SJSA1 (cell line): Measurements from ENCODE around the gene SPATA31E1. TPM values are rescaled to one million over a fixed set of nuclear protein-coding genes. Genes with fewer than 3 reads are reported as not detected.

Source experiments
- DNase-seq, 2 experiments: peaks; one replicate each; pipeline ENCODE4 v3.0.0-alpha.2; 2015 to 2020; ENCODE audit warnings: low spot score in 2 of 2, low read depth in 1 of 2
- H3K27ac ChIP-seq: fragments of 250-450 bp; sonication (Bioruptor Pico); 2 replicates; pipeline ENCODE4 v1.5.1; 2020; ENCODE audit warnings: mild to moderate bottlenecking, moderate library complexity
- H3K27me3 ChIP-seq: fragments of 250-450 bp; sonication (Bioruptor Pico); replicated peaks from 2 replicates; pipeline ENCODE4 v1.5.1; 2020; ENCODE audit warnings: mild to moderate bottlenecking, moderate library complexity
- H3K36me3 ChIP-seq: fragments of 250-450 bp; sonication (Bioruptor Pico); 2 replicates; pipeline ENCODE4 v1.5.1; 2020; ENCODE audit warnings: mild to moderate bottlenecking
- H3K4me1 ChIP-seq: fragments of 250-450 bp; sonication (Bioruptor Pico); replicated peaks from 2 replicates; pipeline ENCODE4 v1.6.1; 2021; ENCODE audit warnings: mild to moderate bottlenecking
- H3K4me3 ChIP-seq: fragments of 250-450 bp; sonication (Bioruptor Pico); 2 replicates; pipeline ENCODE4 v1.5.1; 2020; ENCODE audit warnings: mild to moderate bottlenecking
- H3K9me3 ChIP-seq: fragments of 250-450 bp; sonication (Bioruptor Pico); replicated peaks from 2 replicates; pipeline ENCODE4 v1.5.1; 2020; ENCODE audit warnings: mild to moderate bottlenecking
- total RNA-seq: library from RNA; depleted of rRNA; stranded (reverse); fragments of >200 nt; shearing (Covaris generic); gene quantifications from 2 replicates; pipeline ENCODE4 v1.2.3, GENCODE V29; 2014

The SPATA31E1 gene
- total RNA-seq, 1 experiment from 2014 or later: 0.26 TPM

GRCh38 chr9:87884578-87885459 is 2.1 kb downstream of the SPATA31E1 start:
- H3K36me3 ChIP-seq: no peaks in the 10 kb centered on the region
- no peak overlapping the region for H3K27ac ChIP-seq
- no peaks in the 10 kb centered on the region for H3K9me3 ChIP-seq
- no peak overlapping the region for H3K4me3 ChIP-seq
- peaks cover 5% of the 10 kb centered on the region; the same call in 1 of the 2 replicates for H3K4me1 ChIP-seq
- DNase-seq: no peak
- H3K27me3 ChIP-seq: no peaks in the 10 kb centered on the region

- DNase-seq: no peak
- no peak overlapping the region for H3K27ac ChIP-seq
- H3K36me3 ChIP-seq: no peaks in the 10 kb centered on the region
- H3K4me1 ChIP-seq: no peaks in the 10 kb centered on the region
- no peak overlapping the region for H3K4me3 ChIP-seq
- H3K9me3 ChIP-seq: no peaks in the 10 kb centered on the region
- H3K27me3 ChIP-seq: no peaks in the 10 kb centered on the region
These were observed 3.0 kb downstream of the SPATA31E1 start for GRCh38 chr9:87885484-87886189.

- Histone ChIP-seq H3K27me3 (no peaks in the 10 kb centered on the region), H3K36me3 (no peaks in the 10 kb centered on the region), H3K4me1 (no peaks in the 10 kb centered on the region), H3K27ac (no peak overlapping the region), H3K4me3 (no peak overlapping the region), H3K9me3 (no peaks in the 10 kb centered on the region)
- no peak for DNase-seq
These were observed 3.7 kb downstream of the SPATA31E1 start for GRCh38 chr9:87886210-87886932.

GRCh38 chr9:87886933-87887505 is 4.3 kb downstream of the SPATA31E1 start:
- DNase-seq: no peak
- Histone ChIP-seq H3K4me1 (no peaks in the 10 kb centered on the region), H3K27ac (no peak overlapping the region), H3K4me3 (no peak overlapping the region), H3K27me3 (no peaks in the 10 kb centered on the region), H3K36me3 (no peaks in the 10 kb centered on the region), H3K9me3 (no peaks in the 10 kb centered on the region)

GRCh38 chr9:87887661-87888480 is 5.2 kb downstream of the SPATA31E1 start:
- H3K4me1 ChIP-seq: no peaks in the 10 kb centered on the region
- H3K36me3 ChIP-seq: no peaks in the 10 kb centered on the region
- no peaks in the 10 kb centered on the region for H3K27me3 ChIP-seq
- H3K27ac ChIP-seq: no peak overlapping the region
- no peak for DNase-seq
- no peak overlapping the region for H3K4me3 ChIP-seq
- H3K9me3 ChIP-seq: no peaks in the 10 kb centered on the region

GRCh38 chr9:87888501-87888900 is 5.8 kb downstream of the SPATA31E1 start:
- Histone ChIP-seq H3K27ac (no peak overlapping the region), H3K4me1 (no peaks in the 10 kb centered on the region), H3K27me3 (no peaks in the 10 kb centered on the region), H3K9me3 (no peaks in the 10 kb centered on the region), H3K36me3 (no peaks in the 10 kb centered on the region), H3K4me3 (no peak overlapping the region)
- DNase-seq: no peak

GRCh38 chr9:87889065-87889881 is 6.6 kb downstream of the SPATA31E1 start:
- Histone ChIP-seq H3K4me1 (no peaks in the 10 kb centered on the region), H3K27ac (no peak overlapping the region), H3K27me3 (no peaks in the 10 kb centered on the region), H3K4me3 (no peak overlapping the region), H3K36me3 (no peaks in the 10 kb centered on the region), H3K9me3 (no peaks in the 10 kb centered on the region)
- no peak for DNase-seq

GRCh38 chr9:87889882-87890252 is 7.2 kb downstream of the SPATA31E1 start:
- no peaks in the 10 kb centered on the region for H3K36me3 ChIP-seq
- no peaks in the 10 kb centered on the region for H3K27me3 ChIP-seq
- H3K4me3 ChIP-seq: no peak overlapping the region
- H3K4me1 ChIP-seq: no peaks in the 10 kb centered on the region
- no peaks in the 10 kb centered on the region for H3K9me3 ChIP-seq
- no peak for DNase-seq
- no peak overlapping the region for H3K27ac ChIP-seq

GRCh38 chr9:87890837-87891236 is 8.2 kb downstream of the SPATA31E1 start:
- Histone ChIP-seq H3K27me3 (no peaks in the 10 kb centered on the region), H3K36me3 (no peaks in the 10 kb centered on the region), H3K4me1 (no peaks in the 10 kb centered on the region), H3K4me3 (no peak overlapping the region), H3K27ac (no peak overlapping the region), H3K9me3 (no peaks in the 10 kb centered on the region)
- DNase-seq: no peak

- H3K9me3 ChIP-seq: no peaks in the 10 kb centered on the region
- H3K36me3 ChIP-seq: no peaks in the 10 kb centered on the region
- no peaks in the 10 kb centered on the region for H3K4me1 ChIP-seq
- H3K4me3 ChIP-seq: no peak overlapping the region
- H3K27me3 ChIP-seq: no peaks in the 10 kb centered on the region
- no peak overlapping the region for H3K27ac ChIP-seq
- no peak for DNase-seq
These were observed 9.1 kb downstream of the SPATA31E1 start for GRCh38 chr9:87891754-87892153.

GRCh38 chr9:87892956-87893355 is 10.3 kb downstream of the SPATA31E1 start:
- H3K27ac ChIP-seq: no peak overlapping the region
- no peaks in the 10 kb centered on the region for H3K27me3 ChIP-seq
- H3K4me1 ChIP-seq: peaks cover 2% of the 10 kb centered on the region
- no peak overlapping the region for H3K4me3 ChIP-seq
- H3K9me3 ChIP-seq: no peaks in the 10 kb centered on the region
- H3K36me3 ChIP-seq: no peaks in the 10 kb centered on the region
- DNase-seq: no peak

- no peak overlapping the region for H3K4me3 ChIP-seq
- DNase-seq: no peak
- no peaks in the 10 kb centered on the region for H3K9me3 ChIP-seq
- no peaks in the 10 kb centered on the region for H3K27me3 ChIP-seq
- no peak overlapping the region for H3K27ac ChIP-seq
- no peaks in the 10 kb centered on the region for H3K36me3 ChIP-seq
- peaks cover 7% of the 10 kb centered on the region for H3K4me1 ChIP-seq
These were observed 12.4 kb downstream of the SPATA31E1 start for GRCh38 chr9:87894998-87895625.
